ENCODE results near the gene SPEF2.
"Not testable (repeated sequence)": the region's sequence is repeated elsewhere in the genome, so short reads cannot be mapped to it uniquely, and the experiment has no call there.

The SPEF2 gene

DNA sequence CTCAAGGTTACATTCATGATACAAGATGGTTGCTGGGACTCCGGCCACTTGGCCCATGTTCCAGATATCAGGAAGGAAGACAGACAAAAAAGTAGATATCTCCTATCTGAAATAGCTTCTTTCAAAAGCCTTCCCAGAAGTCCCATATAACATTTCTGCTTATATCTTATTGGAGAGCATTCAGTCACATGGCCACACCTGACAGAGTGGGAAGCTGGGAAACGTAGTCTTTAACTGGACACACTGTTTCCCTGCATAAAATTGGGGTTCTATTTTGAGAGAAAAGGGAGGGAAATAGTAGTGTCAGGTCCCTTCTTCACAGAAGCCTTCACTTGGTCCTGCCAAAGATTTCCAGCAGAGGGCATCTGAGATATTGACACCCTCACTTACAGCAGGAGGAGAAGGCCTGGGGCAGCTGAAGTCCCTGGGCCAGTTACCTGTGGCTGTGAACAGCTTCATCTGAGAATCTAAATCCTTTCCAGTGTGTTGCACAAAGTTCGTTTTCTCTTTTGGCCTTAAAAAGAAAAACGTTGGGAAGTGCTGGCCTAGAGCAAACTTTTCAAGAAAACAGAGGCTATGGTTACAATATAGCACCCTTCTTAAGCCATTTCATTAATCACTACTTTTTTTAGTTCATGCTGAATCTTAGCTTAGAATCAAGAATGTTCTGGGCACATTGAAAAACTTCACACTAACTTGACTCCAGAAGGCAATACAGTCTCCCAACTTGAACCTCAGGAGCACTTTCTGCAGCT lies 33.5 kb downstream of the SPEF2 start:
- DNase-seq (ENCODE audit: low spot score): no peak

GRCh38 chr5:35656721-35657120 lies 39.1 kb downstream of the SPEF2 start:
- no peak for DNase-seq (ENCODE audit: low spot score)

DNA sequence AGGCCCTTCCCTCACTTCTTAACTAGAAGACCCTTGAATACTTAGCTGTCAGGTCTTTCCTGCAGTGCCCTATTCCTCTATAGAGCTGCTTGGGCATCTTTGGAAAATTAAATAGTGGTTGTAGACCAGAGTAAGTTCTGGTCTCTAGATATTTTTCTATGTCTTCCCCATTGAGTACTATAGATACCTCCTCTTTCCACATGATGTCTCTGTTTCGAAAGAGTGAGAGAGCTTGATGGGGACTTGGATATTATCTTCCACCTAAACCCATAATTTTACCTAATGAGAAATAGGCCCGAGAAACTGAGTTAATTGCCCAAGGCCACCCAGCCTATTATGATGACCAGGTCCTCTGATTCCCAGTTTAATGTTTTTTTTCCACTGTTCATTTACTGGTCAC lies 40.2 kb downstream of the SPEF2 start:
- no peak for DNase-seq (ENCODE audit: low spot score)

GRCh38 chr5:35659556-35659955 lies 41.9 kb downstream of the SPEF2 start:
- DNase-seq (ENCODE audit: low spot score): no peak

GRCh38 chr5:35660451-35660850 lies 42.8 kb downstream of the SPEF2 start:
- DNase-seq (ENCODE audit: low spot score): no peak

DNA sequence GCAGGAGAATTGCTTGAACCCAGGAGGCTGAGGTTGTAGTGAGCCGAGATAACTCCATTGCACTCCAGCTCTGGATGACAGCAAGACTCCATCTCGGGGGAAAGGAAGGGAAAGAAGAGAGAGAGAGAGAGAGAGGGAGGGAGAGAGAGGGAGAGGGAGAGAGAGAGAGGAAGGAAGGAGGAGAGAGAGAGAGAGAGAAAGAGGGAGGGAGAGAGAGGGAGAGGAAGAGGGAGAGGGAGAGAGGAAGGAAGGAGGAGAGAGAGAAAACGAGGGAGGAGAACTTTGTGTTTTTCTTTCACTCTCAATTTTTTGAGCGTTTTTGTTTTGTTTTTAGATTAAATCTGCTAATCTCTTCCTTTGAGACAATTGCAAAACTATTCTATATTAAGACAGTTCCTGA lies 46.9 kb downstream of the SPEF2 start:
- no peak for DNase-seq (ENCODE audit: low spot score)

- DNase-seq (ENCODE audit: low spot score): no peak
Measured at GRCh38 chr5:35665096-35665495, 47.4 kb downstream of the SPEF2 start.

DNA sequence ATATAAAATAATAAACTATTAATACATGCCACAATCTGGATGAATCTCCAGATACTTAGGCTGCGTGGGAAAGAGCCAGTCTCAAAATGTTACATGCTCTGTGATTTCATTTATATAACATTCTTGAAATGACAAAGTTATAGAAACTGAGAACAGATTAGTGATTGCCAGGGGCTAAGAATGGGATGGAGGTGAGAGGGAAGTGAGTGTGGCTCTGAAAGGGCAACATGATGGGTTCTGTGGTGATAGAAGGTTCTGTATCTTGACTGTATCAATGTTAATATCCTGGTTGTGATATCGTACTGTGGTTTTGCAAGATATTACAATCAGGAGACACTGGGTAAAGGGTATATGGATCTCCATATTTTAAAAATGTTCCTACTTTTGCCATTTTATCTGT lies 50.7 kb downstream of the SPEF2 start:
- no peak for DNase-seq (ENCODE audit: low spot score)

DNA sequence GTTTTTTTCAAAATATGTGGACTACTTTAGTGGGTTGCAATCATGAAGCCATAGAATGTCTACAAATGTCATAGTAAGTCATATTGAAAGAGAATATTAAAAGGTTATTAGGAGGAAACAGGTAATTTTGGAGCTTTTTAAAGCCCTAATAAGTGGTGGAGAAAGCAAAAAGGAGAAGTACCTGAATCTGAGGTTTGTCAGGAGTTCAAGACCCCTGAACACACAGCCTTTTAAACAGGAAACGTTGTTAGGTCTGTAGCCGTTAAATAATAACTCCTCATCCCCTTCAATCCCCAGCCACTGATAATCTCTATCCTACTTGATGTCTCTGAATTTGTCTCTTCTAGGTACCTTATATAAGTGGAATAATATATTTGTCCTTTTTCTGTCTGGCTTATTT lies 51.1 kb downstream of the SPEF2 start:
- DNase-seq (ENCODE audit: low spot score): no peak

GRCh38 chr5:35671541-35672295 lies 54.1 kb downstream of the SPEF2 start:
- DNase-seq (ENCODE audit: low spot score): no peak

DNA sequence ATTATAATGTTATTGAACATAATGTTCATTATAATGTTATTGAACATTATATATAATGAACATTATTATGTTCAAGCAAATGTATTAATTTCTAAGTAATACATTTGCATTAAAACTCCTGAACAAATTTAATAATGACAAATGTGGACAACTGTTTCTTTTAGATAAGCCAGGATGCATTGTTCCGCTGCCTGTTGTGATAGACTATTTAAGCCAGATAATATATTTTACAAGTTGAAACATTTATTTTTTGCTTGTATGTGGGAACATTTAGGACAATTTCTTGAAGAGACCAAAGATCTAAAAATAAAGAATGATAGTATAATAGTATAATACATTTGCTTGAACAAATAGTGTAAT lies 54.6 kb downstream of the SPEF2 start:
- not testable (repeated sequence) for DNase-seq (ENCODE audit: low spot score)

DNA sequence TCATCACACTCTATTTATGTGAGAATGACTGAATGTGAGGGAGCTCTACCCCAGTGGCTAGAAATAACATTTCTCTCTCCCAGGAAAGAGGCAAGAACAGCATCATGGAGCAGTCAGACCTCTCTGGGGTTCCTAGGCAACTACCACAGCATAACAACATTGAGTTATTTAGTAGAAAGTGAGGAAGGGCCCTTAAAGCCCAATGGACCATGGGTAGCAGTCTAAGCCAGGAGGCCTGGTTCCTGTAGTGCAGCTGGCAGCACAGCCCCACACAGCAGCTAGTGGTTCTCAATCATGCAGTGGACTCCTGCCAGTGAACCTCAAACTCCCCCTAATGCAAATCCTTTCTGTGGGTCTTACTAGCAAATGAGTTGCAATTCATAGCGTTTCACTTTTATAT lies 55.3 kb downstream of the SPEF2 start:
- no peak for DNase-seq (ENCODE audit: low spot score)

DNA sequence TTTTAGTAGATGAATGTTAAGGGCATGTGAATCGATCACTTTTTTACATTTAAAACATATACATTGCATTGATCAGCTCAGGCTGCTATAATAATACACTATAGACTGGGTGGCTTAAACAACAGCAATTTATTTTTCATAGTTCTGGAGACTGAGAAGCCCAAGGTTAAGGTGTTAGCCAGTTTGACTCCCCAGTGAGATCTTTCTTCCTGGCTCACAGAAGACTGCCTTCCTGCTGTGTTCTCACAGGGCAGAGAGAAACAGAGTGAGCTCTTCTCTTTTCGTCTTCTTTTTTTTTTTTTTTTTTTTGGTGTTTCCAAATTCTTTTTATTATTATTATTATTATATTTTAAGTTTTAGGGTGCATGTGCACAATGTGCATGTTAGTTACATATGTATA lies 56.4 kb downstream of the SPEF2 start:
- DNase-seq (ENCODE audit: low spot score): no peak

DNA sequence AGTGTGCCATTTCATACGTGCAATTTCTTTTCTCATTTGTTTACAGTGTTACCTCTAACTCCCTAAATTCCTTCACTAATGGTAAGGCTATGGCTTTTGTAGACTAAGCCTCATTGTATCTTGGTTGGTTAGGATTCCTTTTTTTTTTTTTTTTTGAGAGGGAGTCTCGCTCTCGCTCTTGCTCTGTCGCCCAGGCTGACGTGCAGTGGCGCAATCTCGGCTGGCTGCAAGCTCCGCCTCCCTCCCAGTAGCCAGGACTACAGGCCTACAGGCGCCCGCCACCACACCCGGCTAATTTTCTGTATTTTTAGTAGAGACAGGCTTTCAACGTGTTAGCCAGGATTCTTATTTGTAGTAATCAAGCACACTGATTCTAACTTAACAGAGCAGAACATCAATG lies 57.7 kb downstream of the SPEF2 start:
- DNase-seq (ENCODE audit: low spot score): no peak

DNA sequence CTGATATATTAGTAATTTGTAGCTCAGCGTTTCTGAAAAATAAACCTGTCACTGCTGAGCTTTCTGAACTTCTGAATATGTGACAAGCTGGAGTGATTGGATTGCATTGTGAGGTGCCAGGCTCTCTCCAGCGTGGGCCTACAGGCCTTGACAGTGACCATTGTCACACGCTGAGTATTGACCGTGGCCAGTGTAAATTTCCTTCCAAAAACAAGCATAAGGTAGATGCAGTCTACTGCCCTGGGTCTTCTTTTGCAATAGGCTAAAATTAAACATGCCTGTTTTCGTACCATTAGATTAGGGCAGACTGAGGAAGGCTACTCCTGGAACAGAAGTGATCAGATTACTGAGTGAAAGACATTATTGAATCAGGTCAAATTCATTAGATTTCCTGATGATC lies 60.2 kb downstream of the SPEF2 start:
- no peak for DNase-seq (ENCODE audit: low spot score)

DNA sequence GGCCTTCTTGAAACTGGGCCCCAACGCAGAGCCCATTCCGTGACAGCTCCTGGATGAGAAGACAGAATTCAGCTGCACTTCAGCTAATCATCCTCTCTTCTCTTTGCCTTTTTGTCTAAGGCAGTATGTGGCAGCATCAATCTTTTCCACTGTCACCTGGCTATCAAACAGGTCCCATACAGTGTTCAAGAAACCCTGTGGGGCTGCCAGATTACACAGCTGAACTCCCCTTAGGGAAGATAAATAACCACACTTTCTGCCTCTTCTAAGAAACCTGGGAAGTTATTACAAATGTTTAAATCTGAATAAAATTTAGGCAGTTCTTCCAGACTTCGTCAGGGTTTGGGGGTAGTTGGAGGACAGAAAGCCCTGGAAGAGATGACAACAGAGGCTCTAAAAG lies 61.0 kb downstream of the SPEF2 start:
- DNase-seq (ENCODE audit: low spot score): no peak

DNA sequence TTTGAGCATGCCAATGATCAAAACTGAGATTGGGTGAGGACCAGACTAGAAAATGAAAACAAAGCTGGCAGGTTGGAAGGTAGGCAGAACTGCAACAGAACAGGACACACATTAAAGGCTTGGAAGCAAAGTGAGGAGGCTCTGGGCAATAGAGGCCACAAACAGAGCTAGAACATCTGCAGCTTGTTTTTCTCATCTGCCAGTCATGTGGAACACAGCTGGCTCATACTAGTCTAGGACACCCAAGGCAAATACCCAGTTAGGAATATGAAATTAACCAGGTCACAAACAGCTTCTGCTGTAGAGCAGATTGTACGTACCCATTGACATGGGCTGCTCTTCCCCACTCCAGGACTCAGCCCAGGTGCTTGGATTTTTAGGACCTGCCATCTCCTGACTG lies 61.7 kb downstream of the SPEF2 start:
- no peak for DNase-seq (ENCODE audit: low spot score)

DNA sequence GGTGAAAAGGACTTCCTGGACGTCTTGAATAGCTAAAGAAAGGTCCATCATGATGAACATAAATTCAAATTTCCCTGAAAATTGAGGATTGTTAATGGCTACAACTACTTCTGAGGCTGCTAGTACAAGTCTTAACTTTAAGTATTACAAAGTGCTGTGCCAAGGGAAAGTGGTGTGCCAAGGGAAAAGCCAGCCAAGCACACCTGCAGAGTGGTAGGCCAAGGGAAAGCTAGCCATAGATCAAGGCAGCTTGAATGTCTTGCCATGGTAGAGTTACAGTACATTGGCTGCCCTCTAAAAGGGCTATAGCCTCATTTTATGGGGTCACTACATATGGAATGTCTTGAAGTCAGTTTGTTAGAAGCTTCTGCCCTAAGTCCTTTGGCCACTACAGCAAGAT lies 64.2 kb downstream of the SPEF2 start:
- no peak for DNase-seq (ENCODE audit: low spot score)

GRCh38 chr5:35683466-35683865 lies 65.8 kb downstream of the SPEF2 start:
- DNase-seq (ENCODE audit: low spot score): no peak

DNA sequence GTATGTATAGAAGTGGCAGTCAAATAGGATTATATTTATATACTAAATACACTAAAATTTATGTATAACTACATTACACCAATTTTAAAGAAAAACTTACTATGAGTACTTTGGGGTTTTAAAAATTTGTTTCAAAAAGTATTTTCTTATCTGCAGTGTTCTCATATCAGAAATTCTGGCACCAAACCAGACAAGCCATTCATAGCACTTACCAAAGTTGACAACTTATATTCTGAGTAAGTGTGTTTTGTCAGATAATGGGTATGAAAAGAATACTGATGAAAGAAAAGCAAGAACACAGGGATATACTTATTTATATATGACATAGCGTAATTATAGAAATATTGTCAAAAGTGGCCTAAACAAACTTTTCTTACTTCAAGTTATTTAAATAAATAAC lies 67.5 kb downstream of the SPEF2 start:
- no peak for DNase-seq (ENCODE audit: low spot score)

DNA sequence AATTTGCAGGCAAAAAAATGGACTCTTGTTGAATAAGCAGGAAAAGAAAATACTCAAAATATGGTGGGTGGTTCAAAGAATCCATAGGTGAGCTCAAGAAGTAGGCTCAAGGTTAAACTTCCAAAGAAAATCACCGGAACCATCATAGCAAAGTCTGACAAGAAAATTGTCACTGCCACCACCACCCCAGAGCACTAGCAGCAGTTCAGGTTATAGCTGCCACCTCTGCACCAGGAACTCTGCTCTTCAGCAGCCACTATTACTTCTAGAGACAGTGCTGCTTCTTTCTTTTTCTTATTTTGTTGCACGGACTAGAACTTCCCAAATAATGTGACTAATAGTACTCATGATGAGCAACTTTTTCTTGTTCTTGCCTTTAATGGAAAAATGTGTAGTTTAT lies 70.3 kb downstream of the SPEF2 start:
- no peak for DNase-seq (ENCODE audit: low spot score)

GRCh38 chr5:35694481-35694880 lies 76.8 kb downstream of the SPEF2 start:
- DNase-seq (ENCODE audit: low spot score): no peak

DNA sequence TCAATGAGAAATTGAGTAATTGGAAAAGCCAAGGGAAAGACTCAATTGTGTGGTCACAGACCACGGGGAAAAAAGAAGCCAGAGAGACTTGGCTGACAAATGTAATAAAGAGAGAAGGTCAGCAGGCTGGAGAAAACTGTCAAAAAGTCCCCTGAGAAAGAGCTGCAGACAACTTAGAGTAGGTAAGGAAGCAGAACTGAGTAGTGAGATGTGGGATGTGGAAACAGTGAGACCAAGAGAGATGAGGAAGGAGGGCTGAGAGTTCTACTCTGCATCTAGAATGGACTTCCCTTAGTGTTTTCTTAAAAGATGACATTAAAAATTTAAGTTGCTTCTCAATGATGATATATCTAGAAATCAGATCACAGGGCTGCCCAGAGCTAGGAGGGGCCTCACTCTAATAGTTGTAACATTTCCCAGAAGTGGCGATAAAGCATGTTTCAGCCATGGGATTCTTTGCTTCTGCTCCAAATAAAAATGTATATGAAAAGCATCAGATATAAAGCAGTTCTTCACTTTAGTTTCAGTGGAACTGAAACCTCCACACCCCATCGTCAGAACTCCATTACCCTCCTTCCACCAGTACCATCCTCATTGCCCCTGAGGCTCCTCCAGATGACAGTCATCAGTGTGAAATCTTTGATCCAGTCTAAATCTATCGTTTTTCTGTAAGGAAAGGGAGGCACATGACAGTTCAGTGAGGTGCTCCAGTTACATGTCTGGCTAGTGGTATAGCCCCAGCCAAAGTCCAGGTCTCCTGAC lies 80.6 kb downstream of the SPEF2 start:
- no peak for DNase-seq (ENCODE audit: low spot score)

Data from hematopoietic multipotent progenitor cell treated with erythropoietin and hydrocortisone succinate and interleukin-3 and kit ligand, for 17 days (in vitro differentiated cells).